Measurements from ENCODE around the gene CHAD. TPM values are rescaled to one million over a fixed set of nuclear protein-coding genes. Genes with fewer than 3 reads are reported as not detected.
A peak's percentile ranks its signal among the peaks of the same experiment; 100 is the strongest.

Gene CHAD
- total and polyA plus RNA-seq, 2 of the 13 experiments (the other 11 are each of a cell fraction or from before 2014, with no cell fraction given) = 1.4 TPM; not detected in 1

DNA sequence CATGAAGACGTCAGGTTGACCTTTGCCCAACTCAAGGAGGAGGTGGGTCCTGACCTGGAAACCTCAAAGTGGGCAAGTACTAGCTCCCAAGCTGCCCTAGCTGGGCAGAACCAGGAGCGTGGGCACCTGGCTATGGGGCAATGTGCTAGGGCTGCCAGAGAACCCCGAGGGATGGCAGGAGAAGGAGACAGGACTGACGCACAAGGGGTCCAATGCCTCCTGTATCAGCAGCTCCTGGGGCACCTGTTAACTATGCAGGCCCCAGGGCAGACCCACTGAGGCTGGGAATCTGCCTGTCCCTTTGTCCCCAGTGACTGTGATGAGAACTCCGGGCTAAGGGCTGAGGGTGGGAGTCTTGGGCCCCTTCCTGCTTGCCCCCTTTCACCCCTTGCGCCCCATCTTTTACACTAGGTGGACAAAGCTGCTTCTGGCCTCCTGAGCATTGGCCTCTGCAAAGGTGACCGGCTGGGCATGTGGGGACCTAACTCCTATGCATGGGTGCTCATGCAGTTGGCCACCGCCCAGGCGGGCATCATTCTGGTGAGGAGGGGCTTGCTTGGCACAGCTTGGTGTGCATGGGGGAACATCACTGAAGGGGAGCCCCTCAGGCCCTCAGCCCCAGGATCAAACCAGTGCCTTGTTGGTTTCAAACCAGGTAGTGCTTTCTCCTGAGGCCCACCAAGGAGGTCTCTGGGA lies 7.7 kb downstream of the CHAD start:
- no peaks in the 10 kb centered on the region for H3K9me3 ChIP-seq (ENCODE audit: low read length)
- H3K9ac ChIP-seq (ENCODE audit: insufficient read depth, low read depth, low read length) = no peak overlapping the region
- intact Hi-C loops (cut with micrococcal nuclease; ENCODE audit: unreplicated experiment) = no loop called here
- ATAC-seq = no peak
- no peak for DNase-seq (ENCODE audit: low spot score)
- CTCF ChIA-PET (ENCODE audit: low intra/inter-chr PET ratio, low total read pairs) = no interaction called here
- H3K36me3 ChIP-seq (replicated peaks in 1 of 2; ENCODE audit: control insufficient read depth in 1 of 2, insufficient read depth in 2 of 2, low read length in 2 of 2) = peaks cover 5 to 18% of the 10 kb centered on the region in 2 experiments; a peak in 4 of 5 replicates
- no peak overlapping the region for H3K27ac ChIP-seq (ENCODE audit: extremely low read length, insufficient read depth, low read length)
- H2AFZ ChIP-seq (ENCODE audit: low read length) = no peak overlapping the region
- POLR2A ChIA-PET = interaction anchor here (2.8 kb wide), 1 partner anchor 32 kb away, joined by 23 read pairs; no protein-coding TSS in a partner anchor
- in situ Hi-C loops (cut with HindIII; ENCODE audit: extremely low pct_ligation_motif_present, low pct_unique_long_range_greater_than_20kb) = no loop called here
- no peaks in the 10 kb centered on the region for H3K79me2 ChIP-seq (ENCODE audit: insufficient read depth, low read length)
- H4K20me1 ChIP-seq (ENCODE audit: insufficient read depth, low read length) = no peaks in the 10 kb centered on the region; the same call in 1 of the 2 replicates
- no peak for FAIRE-seq
- no peaks in the 10 kb centered on the region for H3K27me3 ChIP-seq (ENCODE audit: control insufficient read depth in 1 of 2, insufficient read depth in 2 of 2, low read length in 2 of 2)
- 95% methylated on average over 8 of the region's 9 CpGs for WGBS (ENCODE audit: low lambda C conversion rate)
- no peak overlapping the region for H3K4me2 ChIP-seq (ENCODE audit: low read depth, low read length)
- peaks cover 24% of the 10 kb centered on the region for H3K4me1 ChIP-seq (ENCODE audit: insufficient read depth, low read length)
- no peak overlapping the region for H3K4me3 ChIP-seq (replicated peaks in 1 of 3; ENCODE audit: insufficient read depth in 1 of 3, low read depth in 2 of 3, low read length in 3 of 3)
- BruUV-seq (replicated peaks) = no TSS peak
- TF ChIP-seq, protein P1, sequence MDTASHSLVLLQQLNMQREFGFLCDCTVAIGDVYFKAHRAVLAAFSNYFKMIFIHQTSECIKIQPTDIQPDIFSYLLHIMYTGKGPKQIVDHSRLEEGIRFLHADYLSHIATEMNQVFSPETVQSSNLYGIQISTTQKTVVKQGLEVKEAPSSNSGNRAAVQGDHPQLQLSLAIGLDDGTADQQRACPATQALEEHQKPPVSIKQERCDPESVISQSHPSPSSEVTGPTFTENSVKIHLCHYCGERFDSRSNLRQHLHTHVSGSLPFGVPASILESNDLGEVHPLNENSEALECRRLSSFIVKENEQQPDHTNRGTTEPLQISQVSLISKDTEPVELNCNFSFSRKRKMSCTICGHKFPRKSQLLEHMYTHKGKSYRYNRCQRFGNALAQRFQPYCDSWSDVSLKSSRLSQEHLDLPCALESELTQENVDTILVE (CRISPR knock-in tag; IDR thresholded peaks at IDR 0.05) = no peak
- no peak for TF ChIP-seq ZNF20 (CRISPR knock-in tag; IDR thresholded peaks at IDR 0.05)
- no peak for TF ChIP-seq ZFP41 (CRISPR knock-in tag; IDR thresholded peaks at IDR 0.05; ENCODE audit: borderline replicate concordance)
- TF ChIP-seq NKX3-1 (CRISPR knock-in tag; IDR thresholded peaks at IDR 0.05) = no peak
- TF ChIP-seq, protein P2, sequence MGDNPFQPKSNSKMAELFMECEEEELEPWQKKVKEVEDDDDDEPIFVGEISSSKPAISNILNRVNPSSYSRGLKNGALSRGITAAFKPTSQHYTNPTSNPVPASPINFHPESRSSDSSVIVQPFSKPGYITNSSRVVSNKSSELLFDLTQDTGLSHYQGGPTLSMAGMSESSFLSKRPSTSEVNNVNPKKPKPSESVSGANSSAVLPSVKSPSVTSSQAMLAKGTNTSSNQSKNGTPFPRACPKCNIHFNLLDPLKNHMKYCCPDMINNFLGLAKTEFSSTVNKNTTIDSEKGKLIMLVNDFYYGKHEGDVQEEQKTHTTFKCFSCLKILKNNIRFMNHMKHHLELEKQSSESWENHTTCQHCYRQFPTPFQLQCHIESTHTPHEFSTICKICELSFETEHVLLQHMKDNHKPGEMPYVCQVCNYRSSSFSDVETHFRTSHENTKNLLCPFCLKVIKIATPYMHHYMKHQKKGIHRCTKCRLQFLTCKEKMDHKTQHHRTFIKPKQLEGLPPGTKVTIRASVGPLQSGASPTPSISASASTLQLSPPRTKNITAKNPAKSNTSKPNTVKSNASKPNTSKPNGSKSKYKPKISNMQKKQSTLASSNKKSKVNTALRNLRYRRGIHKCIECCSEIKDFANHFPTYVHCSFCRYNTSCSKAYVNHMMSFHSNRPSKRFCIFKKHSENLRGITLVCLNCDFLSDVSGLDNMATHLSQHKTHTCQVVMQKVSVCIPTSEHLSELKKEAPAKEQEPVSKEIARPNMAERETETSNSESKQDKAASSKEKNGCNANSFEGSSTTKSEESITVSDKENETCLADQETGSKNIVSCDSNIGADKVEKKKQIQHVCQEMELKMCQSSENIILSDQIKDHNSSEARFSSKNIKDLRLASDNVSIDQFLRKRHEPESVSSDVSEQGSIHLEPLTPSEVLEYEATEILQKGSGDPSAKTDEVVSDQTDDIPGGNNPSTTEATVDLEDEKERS (CRISPR knock-in tag; IDR thresholded peaks at IDR 0.05) = no peak
- TF ChIP-seq SALL1 (CRISPR knock-in tag; IDR thresholded peaks at IDR 0.05) = no peak
- TF ChIP-seq ZNF510 (CRISPR knock-in tag; IDR thresholded peaks at IDR 0.05; ENCODE audit: low read depth) = no peak
- TF ChIP-seq, protein P3, sequence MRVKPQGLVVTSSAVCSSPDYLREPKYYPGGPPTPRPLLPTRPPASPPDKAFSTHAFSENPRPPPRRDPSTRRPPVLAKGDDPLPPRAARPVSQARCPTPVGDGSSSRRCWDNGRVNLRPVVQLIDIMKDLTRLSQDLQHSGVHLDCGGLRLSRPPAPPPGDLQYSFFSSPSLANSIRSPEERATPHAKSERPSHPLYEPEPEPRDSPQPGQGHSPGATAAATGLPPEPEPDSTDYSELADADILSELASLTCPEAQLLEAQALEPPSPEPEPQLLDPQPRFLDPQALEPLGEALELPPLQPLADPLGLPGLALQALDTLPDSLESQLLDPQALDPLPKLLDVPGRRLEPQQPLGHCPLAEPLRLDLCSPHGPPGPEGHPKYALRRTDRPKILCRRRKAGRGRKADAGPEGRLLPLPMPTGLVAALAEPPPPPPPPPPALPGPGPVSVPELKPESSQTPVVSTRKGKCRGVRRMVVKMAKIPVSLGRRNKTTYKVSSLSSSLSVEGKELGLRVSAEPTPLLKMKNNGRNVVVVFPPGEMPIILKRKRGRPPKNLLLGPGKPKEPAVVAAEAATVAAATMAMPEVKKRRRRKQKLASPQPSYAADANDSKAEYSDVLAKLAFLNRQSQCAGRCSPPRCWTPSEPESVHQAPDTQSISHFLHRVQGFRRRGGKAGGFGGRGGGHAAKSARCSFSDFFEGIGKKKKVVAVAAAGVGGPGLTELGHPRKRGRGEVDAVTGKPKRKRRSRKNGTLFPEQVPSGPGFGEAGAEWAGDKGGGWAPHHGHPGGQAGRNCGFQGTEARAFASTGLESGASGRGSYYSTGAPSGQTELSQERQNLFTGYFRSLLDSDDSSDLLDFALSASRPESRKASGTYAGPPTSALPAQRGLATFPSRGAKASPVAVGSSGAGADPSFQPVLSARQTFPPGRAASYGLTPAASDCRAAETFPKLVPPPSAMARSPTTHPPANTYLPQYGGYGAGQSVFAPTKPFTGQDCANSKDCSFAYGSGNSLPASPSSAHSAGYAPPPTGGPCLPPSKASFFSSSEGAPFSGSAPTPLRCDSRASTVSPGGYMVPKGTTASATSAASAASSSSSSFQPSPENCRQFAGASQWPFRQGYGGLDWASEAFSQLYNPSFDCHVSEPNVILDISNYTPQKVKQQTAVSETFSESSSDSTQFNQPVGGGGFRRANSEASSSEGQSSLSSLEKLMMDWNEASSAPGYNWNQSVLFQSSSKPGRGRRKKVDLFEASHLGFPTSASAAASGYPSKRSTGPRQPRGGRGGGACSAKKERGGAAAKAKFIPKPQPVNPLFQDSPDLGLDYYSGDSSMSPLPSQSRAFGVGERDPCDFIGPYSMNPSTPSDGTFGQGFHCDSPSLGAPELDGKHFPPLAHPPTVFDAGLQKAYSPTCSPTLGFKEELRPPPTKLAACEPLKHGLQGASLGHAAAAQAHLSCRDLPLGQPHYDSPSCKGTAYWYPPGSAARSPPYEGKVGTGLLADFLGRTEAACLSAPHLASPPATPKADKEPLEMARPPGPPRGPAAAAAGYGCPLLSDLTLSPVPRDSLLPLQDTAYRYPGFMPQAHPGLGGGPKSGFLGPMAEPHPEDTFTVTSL (CRISPR knock-in tag; IDR thresholded peaks at IDR 0.05; ENCODE audit: borderline replicate concordance) = no peak
- TF ChIP-seq, protein P4, sequence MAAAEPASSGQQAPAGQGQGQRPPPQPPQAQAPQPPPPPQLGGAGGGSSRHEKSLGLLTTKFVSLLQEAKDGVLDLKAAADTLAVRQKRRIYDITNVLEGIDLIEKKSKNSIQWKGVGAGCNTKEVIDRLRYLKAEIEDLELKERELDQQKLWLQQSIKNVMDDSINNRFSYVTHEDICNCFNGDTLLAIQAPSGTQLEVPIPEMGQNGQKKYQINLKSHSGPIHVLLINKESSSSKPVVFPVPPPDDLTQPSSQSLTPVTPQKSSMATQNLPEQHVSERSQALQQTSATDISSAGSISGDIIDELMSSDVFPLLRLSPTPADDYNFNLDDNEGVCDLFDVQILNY (CRISPR knock-in tag; conservative IDR thresholded peaks at IDR 0.05) = no peak
- TF ChIP-seq MYC (CRISPR knock-in tag; IDR thresholded peaks at IDR 0.05; ENCODE audit: borderline replicate concordance) = no peak
- 0 out of 2 replicates have a peak, but pooled peaks have one; percentile 29 for TF ChIP-seq ZNF547 (CRISPR knock-in tag; IDR thresholded peaks at IDR 0.05)
- TF ChIP-seq KDM6A (CRISPR knock-in tag; IDR thresholded peaks at IDR 0.05; ENCODE audit: low read depth) = no peak
- TF ChIP-seq TEAD3 (CRISPR knock-in tag; optimal IDR thresholded peaks at IDR 0.05; ENCODE audit: borderline replicate concordance) = no peak
